Measurements from ENCODE around the gene FHIT.

FHIT gene

GRCh38 chr3:60065227-60065868 lies 1185.9 kb downstream of the FHIT start:
- Histone ChIP-seq H3K4me1 (ENCODE audit: control insufficient read depth in 1 of 2, insufficient read depth in 1 of 2, low read depth in 1 of 2, low read length in 1 of 2) (no peaks in the 10 kb centered on the region), H3K27me3 (no peaks in the 10 kb centered on the region), H3K4me3 (ENCODE audit: low read depth in 1 of 2, low read length in 1 of 2) (no peak overlapping the region), H3K36me3 (no peaks in the 10 kb centered on the region), H3K27ac (no peak overlapping the region), H3K9me3 (no peaks in the 10 kb centered on the region)
- no peak for TF ChIP-seq CTCF (IDR thresholded peaks at IDR 0.05)

DNA sequence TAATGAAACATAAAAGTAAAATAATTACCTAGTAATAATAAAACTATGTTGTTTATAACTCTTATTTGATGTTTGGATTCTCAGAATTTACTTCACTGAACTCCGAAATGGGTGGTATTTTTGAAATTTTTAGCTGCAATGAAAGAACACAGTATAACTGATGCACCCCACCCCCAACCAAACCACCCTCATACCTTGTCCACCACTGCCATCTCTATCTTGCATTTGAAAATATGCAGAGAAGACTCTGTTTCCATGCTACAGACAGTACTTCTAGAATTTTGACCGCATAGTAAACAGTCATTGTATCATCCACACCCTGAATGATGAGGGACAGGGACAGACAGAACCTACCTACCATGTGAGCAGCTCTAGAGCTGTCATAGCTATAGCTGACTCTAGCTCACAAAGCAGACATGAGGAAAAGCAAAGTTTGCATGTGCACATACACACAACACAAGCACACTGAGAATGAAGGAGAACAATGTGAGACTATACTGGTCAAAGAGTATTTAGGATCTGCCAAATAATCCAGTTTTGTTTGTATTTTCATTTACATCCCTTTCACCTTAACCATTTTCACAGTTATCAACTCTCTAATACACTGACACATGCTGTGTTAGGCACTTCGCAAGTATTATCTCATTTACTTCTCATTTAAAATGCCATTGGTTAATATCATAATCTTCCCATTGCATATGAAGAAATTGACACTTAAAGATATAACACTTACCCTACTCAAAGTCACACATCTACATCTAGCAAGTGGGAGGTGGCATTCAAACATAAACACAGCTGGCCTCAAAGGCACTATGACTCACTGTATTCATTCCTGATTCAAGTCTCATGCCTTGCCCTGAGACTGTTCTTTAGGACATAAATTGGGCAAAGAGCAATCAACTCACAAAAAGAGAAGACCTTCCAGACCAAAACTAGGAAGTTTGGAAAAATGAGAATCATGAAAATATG lies 1186.8 kb downstream of the FHIT start:
- no peaks in the 10 kb centered on the region for H3K36me3 ChIP-seq
- no peaks in the 10 kb centered on the region for H3K4me1 ChIP-seq (ENCODE audit: control insufficient read depth in 1 of 2, insufficient read depth in 1 of 2, low read depth in 1 of 2, low read length in 1 of 2)
- H3K27ac ChIP-seq, result no peak overlapping the region
- H3K9me3 ChIP-seq, result no peaks in the 10 kb centered on the region
- no peak overlapping the region for H3K4me3 ChIP-seq (ENCODE audit: low read depth in 1 of 2, low read length in 1 of 2)
- TF ChIP-seq CTCF (IDR thresholded peaks at IDR 0.05), result no peak
- no peaks in the 10 kb centered on the region for H3K27me3 ChIP-seq

GRCh38 chr3:60056404-60056803 lies 1194.8 kb downstream of the FHIT start:
- Histone ChIP-seq H3K4me3 (ENCODE audit: low read depth in 1 of 2, low read length in 1 of 2) (no peak overlapping the region), H3K4me1 (ENCODE audit: control insufficient read depth in 1 of 2, insufficient read depth in 1 of 2, low read depth in 1 of 2, low read length in 1 of 2) (no peaks in the 10 kb centered on the region), H3K9me3 (no peaks in the 10 kb centered on the region), H3K27ac (no peak overlapping the region), H3K36me3 (no peaks in the 10 kb centered on the region), H3K27me3 (no peaks in the 10 kb centered on the region)
- TF ChIP-seq CTCF (IDR thresholded peaks at IDR 0.05), result no peak

DNA sequence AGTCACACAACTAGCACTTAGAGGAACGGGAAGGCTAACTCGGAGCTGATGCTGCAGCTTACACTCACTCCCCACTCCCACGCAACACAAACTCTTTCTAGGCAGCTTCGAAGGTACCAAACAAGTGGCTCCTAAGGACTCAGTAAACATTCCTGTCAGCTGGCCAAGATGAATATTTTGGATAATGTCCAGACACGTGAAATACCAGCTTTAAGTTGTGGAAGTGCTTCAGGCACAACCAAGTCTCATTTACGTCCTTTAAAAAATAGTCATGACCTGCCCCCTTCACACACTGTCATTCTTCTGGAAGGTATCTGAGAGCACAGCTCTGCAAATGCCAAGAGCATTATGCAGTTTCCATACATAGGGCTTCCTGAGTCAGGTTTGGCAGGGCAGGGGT lies 1195.5 kb downstream of the FHIT start:
- Histone ChIP-seq H3K27me3 (no peaks in the 10 kb centered on the region), H3K9me3 (no peaks in the 10 kb centered on the region), H3K4me1 (ENCODE audit: control insufficient read depth in 1 of 2, insufficient read depth in 1 of 2, low read depth in 1 of 2, low read length in 1 of 2) (no peaks in the 10 kb centered on the region), H3K27ac (no peak overlapping the region), H3K36me3 (no peaks in the 10 kb centered on the region), H3K4me3 (ENCODE audit: low read depth in 1 of 2, low read length in 1 of 2) (no peak overlapping the region)
- TF ChIP-seq CTCF (IDR thresholded peaks at IDR 0.05), result no peak

- Histone ChIP-seq H3K4me3 (ENCODE audit: low read depth in 1 of 2, low read length in 1 of 2) (no peak overlapping the region), H3K27me3 (no peaks in the 10 kb centered on the region), H3K36me3 (no peaks in the 10 kb centered on the region), H3K27ac (no peak overlapping the region), H3K4me1 (ENCODE audit: control insufficient read depth in 1 of 2, insufficient read depth in 1 of 2, low read depth in 1 of 2, low read length in 1 of 2) (no peaks in the 10 kb centered on the region), H3K9me3 (no peaks in the 10 kb centered on the region)
- no peak for TF ChIP-seq CTCF (IDR thresholded peaks at IDR 0.05)
Measured at GRCh38 chr3:60053526-60054265, 1197.6 kb downstream of the FHIT start.

All from neutrophil (primary cell).